Measurements from ENCODE around the gene DNAI1.

Gene DNAI1

DNA sequence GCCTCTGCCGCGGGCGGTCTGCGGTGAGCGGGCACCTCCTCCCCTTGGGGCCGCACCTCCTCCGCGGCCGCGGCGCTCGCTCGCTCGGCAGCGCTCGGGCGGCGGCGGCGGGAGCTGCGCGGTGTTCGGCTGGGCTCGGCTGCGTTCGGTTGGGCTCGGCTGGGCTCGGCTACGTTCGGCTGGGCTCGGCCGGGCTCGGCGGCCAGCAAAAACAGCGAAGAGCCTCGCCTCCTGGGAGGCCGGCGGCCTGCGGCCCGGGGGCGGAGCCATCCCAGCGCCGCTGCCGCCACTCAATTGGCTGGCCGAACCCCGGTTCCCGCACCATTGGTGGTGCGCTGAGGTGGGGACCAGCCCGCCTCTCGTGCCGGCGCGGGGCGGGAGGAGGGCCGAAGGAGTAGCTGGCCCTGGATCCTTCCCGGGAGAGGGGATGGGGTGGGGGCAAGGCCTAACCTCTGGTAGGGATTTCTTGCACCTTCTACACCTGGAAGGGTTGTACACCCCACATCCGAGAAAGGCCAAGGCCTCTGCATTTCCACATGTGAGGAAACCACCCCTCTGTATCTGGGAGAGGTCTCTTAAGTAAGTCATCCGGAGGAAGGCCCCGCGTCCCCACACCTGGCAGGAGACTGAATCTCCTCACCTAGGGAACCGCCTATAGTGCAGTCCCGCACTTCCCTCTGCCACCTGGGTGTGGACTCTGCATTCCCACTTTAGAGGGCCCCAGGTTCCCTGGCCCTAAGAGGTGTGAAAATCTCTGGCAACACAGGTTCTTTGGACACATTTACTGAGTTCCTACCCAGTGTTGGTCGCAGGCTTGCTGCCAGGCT is 64.6 kb downstream of the DNAI1 start, which contains the start of gene ENHO:
Gene ENHO, minus strand, starts transcription at position 20 of the 827 bp plus-strand sequence. CDS start 1,295 bp downstream, outside the sequence.
- TF ChIP-seq, protein P1, sequence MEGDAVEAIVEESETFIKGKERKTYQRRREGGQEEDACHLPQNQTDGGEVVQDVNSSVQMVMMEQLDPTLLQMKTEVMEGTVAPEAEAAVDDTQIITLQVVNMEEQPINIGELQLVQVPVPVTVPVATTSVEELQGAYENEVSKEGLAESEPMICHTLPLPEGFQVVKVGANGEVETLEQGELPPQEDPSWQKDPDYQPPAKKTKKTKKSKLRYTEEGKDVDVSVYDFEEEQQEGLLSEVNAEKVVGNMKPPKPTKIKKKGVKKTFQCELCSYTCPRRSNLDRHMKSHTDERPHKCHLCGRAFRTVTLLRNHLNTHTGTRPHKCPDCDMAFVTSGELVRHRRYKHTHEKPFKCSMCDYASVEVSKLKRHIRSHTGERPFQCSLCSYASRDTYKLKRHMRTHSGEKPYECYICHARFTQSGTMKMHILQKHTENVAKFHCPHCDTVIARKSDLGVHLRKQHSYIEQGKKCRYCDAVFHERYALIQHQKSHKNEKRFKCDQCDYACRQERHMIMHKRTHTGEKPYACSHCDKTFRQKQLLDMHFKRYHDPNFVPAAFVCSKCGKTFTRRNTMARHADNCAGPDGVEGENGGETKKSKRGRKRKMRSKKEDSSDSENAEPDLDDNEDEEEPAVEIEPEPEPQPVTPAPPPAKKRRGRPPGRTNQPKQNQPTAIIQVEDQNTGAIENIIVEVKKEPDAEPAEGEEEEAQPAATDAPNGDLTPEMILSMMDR (IDR thresholded peaks at IDR 0.05): no peak

DNA sequence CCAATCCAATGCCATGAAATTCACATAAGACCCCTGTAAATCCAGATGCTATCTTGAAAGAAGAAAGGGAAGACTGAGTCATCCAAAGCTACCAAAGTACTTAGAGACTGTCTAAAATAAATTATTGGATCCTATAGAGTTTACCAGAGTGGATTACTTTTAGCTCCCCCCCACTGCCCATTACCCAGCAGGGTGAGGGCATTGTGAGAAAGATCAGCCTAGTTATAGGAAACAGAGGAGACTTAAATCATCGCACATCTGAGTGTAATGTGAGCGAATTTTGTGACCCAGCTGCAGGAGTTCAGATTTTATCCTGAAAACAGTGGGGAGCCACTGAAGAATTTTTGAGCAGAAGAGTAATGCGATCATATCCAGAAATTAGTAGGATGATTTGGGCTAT is 65.7 kb downstream of the DNAI1 start:
- TF ChIP-seq, protein P1 (IDR thresholded peaks at IDR 0.05): no peak

DNA sequence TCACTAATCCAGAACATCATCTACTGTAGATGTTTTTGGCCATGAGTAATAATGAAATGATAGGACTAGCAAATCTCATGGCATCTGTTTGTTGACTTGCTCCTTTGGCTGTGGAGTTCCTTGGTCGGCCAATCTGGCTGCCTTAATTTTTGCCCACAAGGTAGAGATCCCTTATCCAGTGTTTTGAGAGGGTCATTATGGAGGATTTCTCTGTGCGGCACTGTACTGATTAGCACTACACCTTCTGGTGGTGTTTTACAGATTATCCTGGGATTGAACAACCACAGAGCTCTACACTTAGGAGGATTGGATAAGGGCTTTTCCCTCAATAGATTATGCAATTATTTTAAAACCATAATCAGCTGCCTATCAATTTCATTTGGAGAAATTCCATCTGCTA is 67.4 kb downstream of the DNAI1 start:
- TF ChIP-seq, protein P1 (IDR thresholded peaks at IDR 0.05): no peak

DNA sequence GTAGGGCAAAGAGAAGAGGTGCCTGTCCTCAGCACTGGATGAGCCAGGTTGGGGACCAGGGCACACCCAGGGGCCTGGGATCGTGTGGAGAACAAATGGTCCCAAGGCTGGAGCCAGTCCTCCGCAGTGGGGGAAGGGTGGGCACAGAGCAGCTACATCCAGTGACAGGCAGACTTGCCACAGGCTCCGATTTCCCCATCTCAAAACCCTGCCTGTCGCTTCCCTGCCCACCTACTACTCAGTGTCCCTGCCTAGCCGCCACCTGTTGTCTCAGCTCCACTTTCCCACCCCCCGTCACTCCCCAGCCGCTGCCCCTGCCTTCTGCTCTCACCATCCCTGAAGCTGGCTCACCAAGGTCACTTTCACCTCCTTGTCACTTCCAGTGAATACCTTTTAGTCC is 78.1 kb downstream of the DNAI1 start:
- TF ChIP-seq, protein P1 (IDR thresholded peaks at IDR 0.05): no peak

DNA sequence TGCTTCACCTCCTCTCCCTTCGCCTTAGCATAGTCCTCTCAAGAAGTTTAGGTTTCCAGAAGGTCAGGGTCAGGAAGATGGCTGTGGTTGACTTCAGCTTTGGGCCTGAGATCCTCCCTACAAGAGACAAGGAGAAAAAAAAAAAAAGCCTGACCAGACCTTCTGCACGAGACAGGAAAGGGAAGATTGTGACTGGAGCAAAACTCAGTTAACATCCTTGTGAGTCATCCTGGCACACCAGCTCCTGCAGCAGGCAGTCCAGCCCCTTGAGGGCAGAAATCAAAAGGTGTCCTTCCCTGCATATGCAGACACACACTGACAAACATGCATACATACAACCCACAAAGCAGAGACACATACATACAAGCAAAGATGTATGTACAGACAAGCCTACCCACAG is 82.2 kb downstream of the DNAI1 start:
- TF ChIP-seq, protein P1 (IDR thresholded peaks at IDR 0.05): no peak

DNA sequence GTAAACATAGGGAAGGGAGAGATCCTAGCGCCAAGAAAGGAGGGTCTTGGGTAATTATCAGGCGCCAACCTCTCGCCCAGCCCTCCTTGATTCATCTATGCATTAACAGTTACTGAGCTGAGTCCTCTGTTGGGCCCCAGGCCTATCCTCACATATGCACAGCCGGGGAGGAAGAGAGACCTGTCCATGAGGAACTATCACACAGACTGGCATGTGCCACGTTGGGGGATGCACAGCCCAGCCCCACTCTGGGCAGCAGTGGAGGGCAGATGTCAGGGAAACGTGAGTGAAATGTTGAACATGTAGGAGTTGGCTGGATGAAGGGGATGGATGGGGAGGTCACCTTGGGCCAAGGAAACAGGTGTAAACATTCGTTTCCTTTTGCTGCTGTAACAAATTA is 82.9 kb downstream of the DNAI1 start:
- TF ChIP-seq, protein P1 (IDR thresholded peaks at IDR 0.05): no peak

DNA sequence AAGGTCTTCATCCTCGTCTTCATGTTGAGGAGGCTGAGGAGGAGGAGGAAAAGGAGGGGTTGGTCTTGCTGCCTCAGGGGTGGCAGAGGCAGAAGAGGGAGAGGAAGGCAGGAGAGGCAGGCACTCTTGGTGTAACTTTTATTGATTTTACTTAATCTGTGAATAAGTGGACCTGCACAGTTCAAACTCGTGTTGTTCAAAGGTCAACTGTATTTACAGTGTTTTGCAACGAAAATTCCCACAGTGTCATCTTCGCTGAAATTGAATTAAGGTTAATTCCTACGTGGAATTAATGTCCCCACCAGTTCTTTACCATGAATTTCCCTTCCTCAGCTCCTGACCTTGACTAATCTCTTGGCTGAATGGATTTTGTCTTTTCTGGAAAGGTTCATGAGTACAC is 85.4 kb downstream of the DNAI1 start:
- TF ChIP-seq, protein P1 (IDR thresholded peaks at IDR 0.05): no peak

Measured in LNCAP (cell line).